ENCODE results near the gene HRC. TPM values are rescaled to one million over a fixed set of nuclear protein-coding genes. Genes with fewer than 3 reads are reported as not detected.

The HRC gene
- total RNA-seq, 2 donors from 2014 or later = not detected

DNA sequence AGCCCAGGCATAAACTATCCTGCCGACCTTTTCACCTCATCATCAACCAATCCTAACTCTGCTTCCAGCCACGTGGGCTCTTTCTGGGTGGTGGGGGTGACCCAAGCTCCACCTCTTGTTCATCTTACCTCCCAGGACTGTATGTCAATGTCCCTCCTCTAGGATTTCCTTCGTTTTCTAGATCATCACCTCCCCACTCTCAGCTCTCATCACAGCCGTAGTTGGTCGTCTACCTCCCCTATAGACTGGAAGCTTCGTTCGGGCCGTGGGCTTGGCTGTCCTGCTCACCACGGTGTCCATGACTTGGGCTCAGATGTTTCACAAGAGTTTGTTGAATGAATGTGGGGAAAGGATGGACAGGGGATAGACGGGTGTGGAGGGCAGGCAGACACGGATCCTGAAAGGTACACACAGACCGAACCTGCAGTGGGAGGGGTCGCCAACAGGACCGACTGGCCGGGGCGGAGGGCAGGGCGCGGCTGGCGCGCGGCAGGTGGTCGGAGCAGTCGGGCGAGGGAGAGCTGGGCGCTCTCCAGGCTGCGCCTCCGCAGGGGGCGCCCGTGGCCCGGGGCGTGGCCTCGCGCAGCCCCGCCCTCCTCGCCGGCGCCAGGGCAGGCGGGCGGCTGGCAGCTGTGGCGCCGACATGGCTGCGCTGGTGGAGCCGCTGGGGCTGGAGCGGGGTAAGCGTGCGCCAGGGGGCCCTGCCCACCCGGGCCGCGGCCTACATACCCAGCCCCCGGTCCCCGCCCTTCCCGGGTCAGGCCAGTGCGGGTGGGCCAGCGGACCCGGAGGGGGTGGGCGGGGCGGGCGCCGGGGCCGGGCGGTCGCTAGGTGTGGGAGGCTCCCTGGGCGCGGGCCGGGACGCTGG lies 41.2 kb downstream of the HRC start, which contains the start of gene LIN7B:
TSS of gene LIN7B (plus strand) at position 609 of the 868 bp plus-strand sequence. CDS start at position 644, 35 bp downstream.
- peaks cover 35% of the 10 kb centered on the region for H3K4me1 Mint-ChIP-seq (ENCODE audit: low read depth)
- H3K27me3 Mint-ChIP-seq (ENCODE audit: low read depth) = no peaks in the 10 kb centered on the region
- peak within 1 kb of the TSS; percentile 83 to 93 for H3K4me3 Mint-ChIP-seq
- DNase-seq (peak; percentile 78 to 90), ATAC-seq (replicated peaks in 1 of 2) (peak; percentile 74)
- no peaks in the 10 kb centered on the region for H3K9me3 Mint-ChIP-seq
- peaks cover 0 to under 1% of the 10 kb centered on the region in 2 donors for H3K36me3 Mint-ChIP-seq (ENCODE audit: insufficient read depth in 2 of 2)
- H3K27ac Mint-ChIP-seq = peak within 1 kb of the TSS; percentile 76

DNA sequence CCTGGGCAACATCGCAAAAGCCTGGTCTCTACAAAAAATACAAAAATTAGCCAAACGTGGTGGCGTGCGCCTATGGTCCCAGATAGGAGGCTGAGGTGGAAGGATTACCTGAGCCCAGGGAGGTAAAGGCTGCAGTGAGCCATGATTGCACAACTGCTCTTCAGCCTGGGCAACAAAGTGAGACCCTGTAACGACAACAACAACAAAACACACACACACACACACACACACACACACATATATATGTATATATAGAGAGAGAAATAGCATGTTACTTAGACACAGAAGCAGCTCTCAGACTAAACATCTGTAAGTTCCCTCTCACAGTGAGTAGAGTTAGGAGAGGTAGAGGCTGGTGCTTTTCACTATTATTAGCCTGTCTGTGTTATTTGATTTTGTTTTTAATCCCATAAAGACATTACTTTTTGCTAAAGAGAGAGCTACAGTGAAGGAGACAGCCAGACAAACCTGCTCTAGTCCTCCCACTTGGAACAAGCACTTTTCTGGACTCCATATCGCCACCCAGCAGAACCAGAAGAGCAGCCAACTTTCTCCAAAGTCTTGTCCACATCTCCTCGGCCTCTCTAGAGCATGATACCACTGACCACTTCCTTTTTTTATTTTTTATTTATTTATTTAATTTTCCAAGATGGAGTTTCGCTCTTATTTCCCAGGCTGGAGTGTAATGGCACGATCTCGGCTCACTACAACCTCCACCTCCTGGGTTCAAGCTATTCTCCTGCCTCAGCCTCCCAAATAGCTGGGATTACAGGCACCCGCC lies 43.8 kb downstream of the HRC start:
- ATAC-seq (replicated peaks in 1 of 2) = no peak
- no peak for DNase-seq
- Mint-ChIP-seq H3K36me3 (ENCODE audit: insufficient read depth in 2 of 2) (peaks cover 6 to 10% of the 10 kb centered on the region in 2 donors), H3K27ac (no peak overlapping the region), H3K9me3 (no peaks in the 10 kb centered on the region), H3K4me3 (no peak overlapping the region), H3K4me1 (ENCODE audit: low read depth) (peaks cover 15% of the 10 kb centered on the region), H3K27me3 (ENCODE audit: low read depth) (no peaks in the 10 kb centered on the region)

- Mint-ChIP-seq H3K27ac (no peak overlapping the region), H3K27me3 (ENCODE audit: low read depth) (no peaks in the 10 kb centered on the region), H3K4me1 (ENCODE audit: low read depth) (peaks cover 11% of the 10 kb centered on the region), H3K36me3 (ENCODE audit: insufficient read depth in 2 of 2) (peaks cover 6 to 10% of the 10 kb centered on the region in 2 donors), H3K4me3 (no peak overlapping the region), H3K9me3 (no peaks in the 10 kb centered on the region)
- DNase-seq (no peak), ATAC-seq (replicated peaks in 1 of 2) (no peak)
Observed at GRCh38 chr19:49110567-49110966, 44.6 kb downstream of the HRC start.

DNA sequence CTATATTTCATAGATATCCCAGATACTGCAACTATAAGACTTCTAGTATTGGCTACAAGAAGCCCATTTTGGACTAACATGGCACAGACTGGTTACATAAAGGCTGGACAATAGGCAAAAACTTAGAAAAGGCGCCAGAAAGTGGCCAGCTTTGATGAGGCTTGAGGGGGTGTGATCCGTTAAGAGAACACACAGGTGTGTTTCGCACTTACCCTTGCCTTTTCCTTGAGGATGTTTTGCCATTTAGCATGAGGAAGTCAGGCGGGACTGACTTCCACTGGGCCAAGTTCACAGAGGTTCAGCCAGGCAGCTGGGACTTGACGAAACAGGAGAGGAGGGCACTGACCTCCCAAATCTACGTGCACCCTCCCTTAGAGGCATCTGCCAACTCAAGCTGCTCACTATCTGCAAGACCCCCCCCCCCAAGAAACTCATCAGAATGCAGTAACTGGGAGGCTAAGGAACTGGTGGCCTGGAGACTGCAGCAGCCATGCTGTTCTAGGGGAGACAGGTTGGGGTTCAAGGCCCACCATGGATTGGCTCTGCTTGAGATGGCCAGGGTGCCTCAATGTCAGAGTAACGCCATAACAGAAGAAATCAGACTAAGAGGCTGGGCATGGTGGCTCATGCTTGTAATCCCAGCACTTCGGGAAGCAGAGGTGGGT lies 45.5 kb downstream of the HRC start:
- H3K9me3 Mint-ChIP-seq = no peaks in the 10 kb centered on the region
- DNase-seq (no peak), ATAC-seq (replicated peaks in 1 of 2) (no peak)
- H3K27me3 Mint-ChIP-seq (ENCODE audit: low read depth) = no peaks in the 10 kb centered on the region
- H3K27ac Mint-ChIP-seq = no peak overlapping the region
- H3K4me1 Mint-ChIP-seq (ENCODE audit: low read depth) = peaks cover 11% of the 10 kb centered on the region
- peaks cover 6 to 16% of the 10 kb centered on the region in 2 donors for H3K36me3 Mint-ChIP-seq (ENCODE audit: insufficient read depth in 2 of 2)
- no peak overlapping the region for H3K4me3 Mint-ChIP-seq

DNA sequence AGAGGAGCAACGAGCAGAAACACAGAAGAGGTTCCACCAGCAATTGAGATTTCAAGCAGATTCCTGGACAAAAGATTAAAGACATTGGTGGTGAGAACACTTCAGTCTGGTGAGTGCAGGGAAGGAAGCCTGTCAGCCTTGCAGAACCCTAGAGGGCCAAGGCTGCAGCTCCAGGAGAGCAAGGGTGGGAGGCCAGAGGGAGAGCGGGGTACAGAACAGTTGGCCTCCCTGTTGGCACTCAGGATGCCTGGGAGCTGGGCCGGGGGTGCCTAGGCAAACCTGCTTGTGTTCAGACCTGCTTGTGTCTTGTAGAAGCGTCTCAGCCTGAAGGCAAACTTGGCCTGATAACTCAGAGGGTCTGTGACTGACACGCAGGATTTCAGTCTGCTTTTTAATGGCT lies 46.1 kb downstream of the HRC start:
- Mint-ChIP-seq H3K27ac (peak overlapping the region; percentile 3), H3K9me3 (no peaks in the 10 kb centered on the region), H3K4me3 (no peak overlapping the region), H3K4me1 (ENCODE audit: low read depth) (peaks cover 11% of the 10 kb centered on the region), H3K27me3 (ENCODE audit: low read depth) (no peaks in the 10 kb centered on the region), H3K36me3 (ENCODE audit: insufficient read depth in 2 of 2) (peaks cover 6 to 17% of the 10 kb centered on the region in 2 donors)
- no peak for ATAC-seq (replicated peaks in 1 of 2)
- no peak for DNase-seq

DNA sequence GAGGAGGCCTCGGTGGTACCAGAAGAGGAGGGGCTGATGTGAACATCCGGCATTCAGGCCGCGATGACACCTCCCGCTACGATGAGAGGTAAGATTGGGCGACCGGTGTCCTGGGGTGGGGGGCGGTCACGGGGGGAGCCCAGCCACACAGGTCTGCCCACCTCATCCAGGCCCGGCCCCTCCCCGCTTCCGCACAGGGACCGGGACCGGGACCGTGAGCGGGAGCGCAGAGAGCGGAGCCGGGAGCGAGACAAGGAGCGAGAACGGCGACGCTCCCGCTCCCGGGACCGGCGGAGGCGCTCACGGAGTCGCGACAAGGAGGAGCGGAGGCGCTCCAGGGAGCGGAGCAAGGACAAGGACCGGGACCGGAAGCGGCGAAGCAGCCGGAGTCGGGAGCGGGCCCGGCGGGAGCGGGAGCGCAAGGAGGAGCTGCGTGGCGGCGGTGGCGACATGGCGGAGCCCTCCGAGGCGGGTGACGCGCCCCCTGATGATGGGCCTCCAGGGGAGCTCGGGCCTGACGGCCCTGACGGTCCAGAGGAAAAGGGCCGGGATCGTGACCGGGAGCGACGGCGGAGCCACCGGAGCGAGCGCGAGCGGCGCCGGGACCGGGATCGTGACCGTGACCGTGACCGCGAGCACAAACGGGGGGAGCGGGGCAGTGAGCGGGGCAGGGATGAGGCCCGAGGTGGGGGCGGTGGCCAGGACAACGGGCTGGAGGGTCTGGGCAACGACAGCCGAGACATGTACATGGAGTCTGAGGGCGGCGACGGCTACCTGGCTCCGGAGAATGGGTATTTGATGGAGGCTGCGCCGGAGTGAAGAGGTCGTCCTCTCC lies 47.4 kb downstream of the HRC start:
- no peak for DNase-seq
- Mint-ChIP-seq H3K27me3 (ENCODE audit: low read depth) (no peaks in the 10 kb centered on the region), H3K4me3 (no peak overlapping the region), H3K9me3 (no peaks in the 10 kb centered on the region), H3K36me3 (ENCODE audit: insufficient read depth in 2 of 2) (peaks cover 6 to 18% of the 10 kb centered on the region in 2 donors), H3K27ac (no peak overlapping the region), H3K4me1 (ENCODE audit: low read depth) (no peaks in the 10 kb centered on the region)
- no peak for ATAC-seq (replicated peaks in 1 of 2)

DNA sequence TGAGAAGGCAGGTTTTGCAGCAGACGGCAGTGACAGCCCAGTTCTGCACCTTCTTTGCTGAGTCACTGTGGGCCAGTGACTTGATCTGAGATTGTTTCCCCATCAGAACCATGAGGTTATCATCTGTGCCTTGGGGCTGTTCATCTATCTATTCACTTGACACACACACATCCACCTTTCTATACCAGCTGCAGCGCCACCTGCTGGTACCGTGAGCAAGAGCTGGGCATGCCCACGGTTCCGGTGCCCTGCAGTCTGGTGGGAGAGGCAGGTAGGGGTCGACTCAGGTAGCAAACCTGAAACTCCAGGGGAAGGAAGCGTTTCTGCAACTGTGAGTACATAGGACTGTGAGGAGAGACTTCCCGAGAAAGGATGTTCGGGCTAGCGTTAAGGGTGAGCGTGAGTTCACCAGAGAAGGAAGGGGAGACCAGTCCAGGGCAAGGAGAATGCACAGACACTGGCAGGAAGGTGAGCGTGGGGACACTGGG lies 48.5 kb downstream of the HRC start:
- ATAC-seq (replicated peaks in 1 of 2) (peak; percentile 57 to 68), DNase-seq (peak; percentile 67 to 72)
- peaks cover 6 to 20% of the 10 kb centered on the region in 2 donors for H3K36me3 Mint-ChIP-seq (ENCODE audit: insufficient read depth in 2 of 2)
- H3K4me1 Mint-ChIP-seq (ENCODE audit: low read depth) = no peaks in the 10 kb centered on the region
- H3K4me3 Mint-ChIP-seq = no peak overlapping the region
- H3K9me3 Mint-ChIP-seq = no peaks in the 10 kb centered on the region
- H3K27me3 Mint-ChIP-seq (ENCODE audit: low read depth) = no peaks in the 10 kb centered on the region
- no peak overlapping the region for H3K27ac Mint-ChIP-seq

DNA sequence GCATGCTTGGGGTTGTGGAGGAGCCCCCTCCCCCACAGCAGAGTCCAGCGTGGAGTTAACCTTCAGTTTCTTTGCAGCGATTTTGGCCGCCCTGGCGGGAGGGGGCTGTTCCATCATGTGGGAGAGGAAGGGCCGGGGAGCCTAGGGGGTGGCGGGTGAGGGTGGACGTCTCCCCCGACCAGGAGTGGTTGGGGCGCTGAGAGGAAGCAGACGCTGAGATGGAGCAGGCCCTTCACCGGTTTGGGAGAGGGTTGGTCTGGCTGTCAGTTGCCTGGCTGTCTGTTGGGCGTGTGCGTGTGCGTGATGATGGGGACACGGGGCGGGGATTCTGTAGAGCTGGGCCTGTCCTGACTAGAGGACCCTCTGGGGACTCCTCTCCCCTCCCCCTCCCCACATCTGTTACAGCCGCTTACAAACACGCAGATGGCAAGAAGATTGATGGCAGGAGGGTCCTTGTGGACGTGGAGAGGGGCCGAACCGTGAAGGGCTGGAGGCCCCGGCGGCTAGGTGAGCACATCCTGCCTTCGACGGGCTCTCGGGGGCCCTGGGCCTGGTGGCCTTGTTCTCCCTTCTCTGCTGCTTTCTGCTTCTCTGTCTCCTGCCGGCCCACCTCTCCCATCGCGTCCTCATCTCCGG lies 50.8 kb downstream of the HRC start:
- Mint-ChIP-seq H3K9me3 (no peaks in the 10 kb centered on the region), H3K27me3 (ENCODE audit: low read depth) (no peaks in the 10 kb centered on the region), H3K4me3 (no peak overlapping the region), H3K36me3 (ENCODE audit: insufficient read depth in 2 of 2) (peaks cover 12 to 29% of the 10 kb centered on the region in 2 donors), H3K4me1 (ENCODE audit: low read depth) (peaks cover 10% of the 10 kb centered on the region), H3K27ac (no peak overlapping the region)
- DNase-seq (no peak), ATAC-seq (replicated peaks in 1 of 2) (no peak)

- peaks cover 13 to 24% of the 10 kb centered on the region in 2 donors for H3K36me3 Mint-ChIP-seq (ENCODE audit: insufficient read depth in 2 of 2)
- no peak overlapping the region for H3K4me3 Mint-ChIP-seq
- H3K27ac Mint-ChIP-seq = no peak overlapping the region
- no peak for ATAC-seq (replicated peaks in 1 of 2)
- H3K9me3 Mint-ChIP-seq = no peaks in the 10 kb centered on the region
- peaks cover 10% of the 10 kb centered on the region for H3K4me1 Mint-ChIP-seq (ENCODE audit: low read depth)
- DNase-seq = no peak
- H3K27me3 Mint-ChIP-seq (ENCODE audit: low read depth) = no peaks in the 10 kb centered on the region
Observed at GRCh38 chr19:49103331-49104085, 51.7 kb downstream of the HRC start.

DNA sequence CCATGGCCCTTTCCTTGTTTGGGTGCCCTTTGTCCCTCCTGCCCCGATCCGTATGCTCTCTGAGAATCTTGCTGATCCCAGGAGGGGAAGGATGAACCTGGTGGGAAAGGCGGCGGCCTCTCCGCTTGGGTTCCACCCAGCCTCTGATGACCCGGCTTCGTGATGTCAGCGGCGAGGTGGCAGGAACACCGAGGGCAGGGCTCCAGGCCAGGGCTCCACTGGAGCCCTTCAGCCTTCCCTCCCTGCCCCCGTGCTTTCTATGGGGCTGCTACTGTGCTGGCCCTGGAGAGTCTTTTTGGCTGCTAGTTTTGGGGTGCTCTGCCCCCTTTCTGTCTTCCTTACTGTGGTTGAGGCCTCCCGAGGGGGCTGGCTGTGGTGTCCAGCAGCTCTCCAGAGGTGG lies 52.9 kb downstream of the HRC start:
- peaks cover 14 to 27% of the 10 kb centered on the region in 2 donors for H3K36me3 Mint-ChIP-seq (ENCODE audit: insufficient read depth in 2 of 2)
- peaks cover 10% of the 10 kb centered on the region for H3K4me1 Mint-ChIP-seq (ENCODE audit: low read depth)
- no peak overlapping the region for H3K4me3 Mint-ChIP-seq
- ATAC-seq (replicated peaks in 1 of 2) (no peak), DNase-seq (no peak)
- H3K27me3 Mint-ChIP-seq (ENCODE audit: low read depth) = no peaks in the 10 kb centered on the region
- no peak overlapping the region for H3K27ac Mint-ChIP-seq
- no peaks in the 10 kb centered on the region for H3K9me3 Mint-ChIP-seq
